Lung microvascular endothelial cell (primary cell): ENCODE results near the gene PGC. TPM values are rescaled to one million over a fixed set of nuclear protein-coding genes. Genes with fewer than 3 reads are reported as not detected.
A peak's percentile ranks its signal among the peaks of the same experiment; 100 is the strongest.

Experiments used
- DNase-seq, 2 donors: peaks; one replicate each; pipeline versions ENCODE4 v3.0.0 to v3.0.0-alpha.2; 2010; ENCODE audit warnings: low read depth in 2 of 2
- total RNA-seq: library from RNA; depleted of rRNA; stranded (reverse); fragments of >200 nt; gene quantifications from 2 replicates; pipeline ENCODE4 v1.2.1, GENCODE V29; 2014

PGC gene
- total RNA-seq, 1 donor from 2014 or later = not detected

DNA sequence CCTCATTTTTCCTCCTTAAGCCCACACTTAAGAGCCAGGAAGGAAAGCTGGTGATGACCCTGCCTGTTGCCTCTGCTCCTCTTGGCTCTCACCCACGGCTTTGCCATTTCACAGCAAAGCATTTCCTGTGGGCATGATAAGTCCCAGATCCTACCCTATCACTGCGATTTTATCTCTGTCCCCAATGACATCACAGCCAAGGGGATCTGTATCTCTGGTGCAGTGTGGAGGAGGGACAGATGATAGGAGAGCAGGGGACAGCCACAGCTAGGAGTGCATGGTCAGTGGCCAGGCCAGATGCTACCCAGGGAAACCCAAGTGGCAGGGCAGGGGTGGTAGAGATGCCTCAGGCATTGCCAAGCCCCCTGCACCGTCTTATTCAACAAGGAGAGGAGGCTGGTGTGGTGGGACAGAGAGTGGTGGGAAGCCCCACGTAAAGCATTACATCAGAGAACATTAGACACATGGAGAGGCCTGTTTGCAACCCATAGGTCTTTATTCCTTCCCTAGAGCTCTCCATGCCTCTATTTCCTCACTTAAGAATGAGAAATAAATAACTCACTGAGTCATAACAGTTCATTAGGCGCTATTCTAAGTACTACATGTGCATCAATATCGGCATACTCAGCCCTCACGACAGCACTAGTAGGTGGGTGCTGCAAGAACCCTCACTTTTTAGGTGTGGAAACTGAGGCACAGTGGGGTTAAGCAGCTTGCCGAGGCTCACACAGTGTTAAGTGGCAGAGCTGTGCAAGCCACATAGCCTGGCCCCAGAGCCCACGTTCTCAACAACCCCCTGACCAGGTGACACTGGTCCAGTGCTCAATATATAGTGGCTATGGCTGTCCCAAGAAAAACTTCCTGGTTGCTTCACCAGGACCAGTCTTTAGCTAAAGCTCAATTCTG, 16.4 kb downstream of the PGC start:
- peak in 1 of 2 donors; percentile 24 for DNase-seq

DNA sequence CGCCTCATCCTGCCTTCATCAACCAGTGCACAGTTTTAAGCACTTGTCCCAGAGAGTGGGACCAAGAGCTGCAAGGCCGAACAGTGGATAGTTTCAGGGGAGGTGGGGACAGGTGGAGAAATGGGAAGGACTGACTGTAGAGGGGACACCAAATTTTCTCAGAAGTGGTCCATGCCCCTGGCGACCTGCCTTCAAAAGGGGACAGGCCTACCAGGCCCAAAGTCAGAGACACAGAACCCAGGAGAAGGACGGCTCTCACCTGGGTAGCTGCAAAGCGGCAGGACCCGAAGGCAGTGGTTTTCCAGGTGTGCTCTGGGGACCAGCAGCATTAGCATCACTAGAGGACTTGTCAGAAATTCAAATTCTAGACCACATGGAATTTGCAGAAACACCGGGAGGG, 17.6 kb downstream of the PGC start:
- no peak for DNase-seq

DNA sequence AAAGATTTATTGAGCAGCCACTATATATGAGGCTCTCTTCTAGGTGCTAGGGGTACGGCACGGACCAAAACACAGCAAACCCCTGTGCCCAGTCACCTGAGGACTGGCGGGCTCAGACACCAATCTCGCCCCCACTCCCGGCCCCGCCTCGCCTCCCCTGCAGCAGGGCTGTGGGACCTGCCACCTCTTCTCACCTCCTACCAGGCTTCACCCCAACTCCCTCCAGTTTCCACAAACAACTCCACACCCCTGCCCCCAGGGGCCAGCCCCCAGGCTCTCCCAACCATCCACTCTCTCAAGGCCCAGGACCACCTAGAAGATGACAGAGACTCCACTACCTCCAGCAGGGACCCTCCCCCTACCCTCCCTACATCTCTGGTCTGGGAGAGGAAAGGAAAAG, 18.2 kb downstream of the PGC start:
- DNase-seq = no peak

DNA sequence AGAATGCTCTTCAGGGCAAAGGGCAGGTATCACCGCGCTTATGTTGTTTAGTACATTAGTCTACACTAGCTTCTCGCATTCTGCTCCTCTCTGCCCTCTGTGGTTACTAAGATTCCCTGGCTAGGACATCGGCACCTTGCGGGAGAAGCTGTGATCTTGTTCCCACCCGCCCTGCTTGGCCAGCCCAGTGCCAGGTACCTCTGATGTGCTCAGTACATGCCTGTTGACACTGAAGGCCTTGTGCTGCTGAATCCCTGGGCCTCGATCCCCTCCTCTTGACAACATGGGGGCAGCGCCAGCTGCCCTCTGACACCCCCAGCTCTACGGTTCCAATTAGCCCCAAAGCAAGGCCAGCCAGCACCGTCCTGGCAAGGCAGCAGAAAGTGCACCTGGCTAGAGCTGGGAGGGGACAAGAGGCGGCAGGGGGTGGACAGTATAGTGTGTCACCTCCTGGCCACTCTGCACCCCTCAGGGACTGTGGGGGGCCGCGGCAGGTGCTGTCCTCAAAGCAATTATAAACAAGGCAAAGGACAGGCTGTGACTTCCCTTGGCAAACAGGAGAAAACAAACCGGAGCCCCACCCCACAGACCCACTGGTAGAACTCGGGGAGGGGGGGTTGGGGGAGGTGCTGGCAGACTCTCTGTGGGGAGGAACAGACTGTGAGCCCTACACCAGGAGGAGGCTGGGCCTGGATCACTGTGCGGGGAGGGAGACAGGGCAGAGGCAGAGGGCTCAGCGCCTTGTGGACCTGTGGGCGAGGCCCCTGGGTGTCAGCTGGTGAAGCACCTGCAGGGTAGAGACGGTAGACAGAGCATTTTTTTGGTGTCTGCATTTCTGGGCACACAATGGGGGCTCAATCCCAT, 18.9 kb downstream of the PGC start:
- DNase-seq = no peak

DNA sequence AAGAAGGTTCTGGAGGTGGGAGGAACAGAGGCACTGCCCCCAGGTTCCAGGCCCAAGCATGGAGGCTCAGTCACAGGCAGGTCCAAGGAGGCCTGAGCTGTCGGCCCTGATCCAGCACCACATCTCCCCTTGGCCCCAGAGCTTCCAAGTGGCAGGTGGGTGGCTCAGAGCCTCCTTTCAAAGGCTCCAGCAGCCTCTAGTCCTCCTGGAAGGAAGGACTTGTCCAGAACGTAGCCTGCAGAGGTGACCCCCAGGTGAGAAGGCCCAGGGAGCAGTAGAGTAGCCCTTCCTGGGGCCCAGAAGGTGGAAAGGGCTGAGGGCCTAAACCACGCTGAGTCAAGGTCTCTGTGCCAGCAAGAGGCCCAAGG, 19.5 kb downstream of the PGC start:
- no peak for DNase-seq

DNA sequence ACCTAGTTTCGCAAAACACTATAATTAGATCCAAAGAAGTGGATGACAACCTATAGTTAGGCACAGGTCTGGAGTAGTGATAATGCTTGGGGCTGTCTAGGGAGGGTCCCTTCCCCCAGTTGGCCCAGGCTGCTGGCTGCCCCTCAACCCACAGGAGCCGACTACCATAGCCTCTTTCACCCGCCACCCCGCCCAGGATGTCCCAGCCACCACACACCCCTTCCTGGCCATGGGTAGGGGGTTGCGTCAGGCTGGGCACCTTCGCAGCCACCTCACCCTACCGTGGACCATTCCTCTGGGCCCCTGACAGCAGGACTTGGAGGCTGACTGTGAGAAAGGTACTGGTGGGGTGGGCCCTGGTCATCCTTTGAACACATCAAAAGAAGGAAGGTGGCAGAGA, 20.3 kb downstream of the PGC start:
- no peak for DNase-seq

DNA sequence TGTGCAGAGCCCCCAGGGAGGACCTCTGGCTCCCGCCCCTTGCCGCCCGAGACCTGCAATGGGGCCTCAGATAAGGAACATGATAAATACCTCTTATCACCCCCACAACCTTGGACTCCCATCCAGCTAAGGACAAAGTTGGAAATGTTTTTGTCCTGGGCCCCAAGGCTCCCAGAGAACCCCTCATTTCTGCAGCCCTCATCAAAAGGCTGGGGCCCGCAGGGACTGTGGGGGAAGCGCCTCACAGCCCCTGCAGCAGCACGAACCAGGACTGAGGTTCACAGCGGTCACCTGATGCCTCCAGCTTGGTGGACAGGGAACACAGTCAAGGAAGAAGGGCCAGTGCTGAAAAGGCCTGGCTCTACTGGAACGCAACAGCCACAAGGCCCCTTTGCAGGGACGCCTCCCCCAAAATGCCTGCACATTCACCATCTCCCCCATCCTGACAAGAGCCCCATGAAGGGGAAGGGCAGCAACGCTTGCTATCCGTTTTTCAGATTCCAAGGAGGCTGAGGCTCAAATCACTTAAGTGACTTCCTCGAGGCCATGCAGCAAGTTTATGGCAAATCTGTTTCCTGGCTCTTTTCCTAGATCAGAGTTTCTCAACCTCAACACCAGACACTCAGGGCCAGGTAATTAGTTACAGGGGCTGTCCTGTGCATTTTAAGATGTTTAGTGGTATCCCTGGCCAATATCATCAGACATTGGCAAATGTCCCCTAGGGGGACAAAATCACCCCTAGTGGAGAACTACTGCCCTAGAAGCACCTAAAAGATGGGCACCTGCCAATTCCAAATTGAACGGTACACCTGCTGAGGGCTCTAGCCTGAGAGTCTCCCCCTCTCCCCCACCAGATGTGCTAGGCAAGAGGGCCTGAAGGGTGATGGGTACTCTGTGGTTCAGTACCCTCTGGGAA, 22.4 kb downstream of the PGC start:
- DNase-seq = no peak

DNA sequence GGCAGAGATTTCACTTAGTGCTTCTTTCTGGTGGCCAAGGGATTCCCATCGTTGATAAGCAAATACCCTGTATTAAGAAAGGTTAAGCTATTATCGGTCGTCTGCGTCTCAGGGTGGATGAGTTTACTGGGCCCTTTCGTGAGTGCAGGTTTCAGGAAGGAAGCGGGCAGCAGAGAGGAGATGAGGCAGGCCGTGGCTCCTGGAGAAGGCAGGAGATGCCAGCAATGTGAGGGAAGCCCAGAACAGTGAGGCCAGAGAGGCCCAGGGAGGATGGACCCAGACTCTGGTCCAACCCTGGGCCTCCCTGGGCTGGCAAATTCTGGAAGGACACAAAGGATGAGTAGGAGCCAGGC, 23.0 kb downstream of the PGC start:
- DNase-seq = peak in 1 of 2 donors; percentile 31

DNA sequence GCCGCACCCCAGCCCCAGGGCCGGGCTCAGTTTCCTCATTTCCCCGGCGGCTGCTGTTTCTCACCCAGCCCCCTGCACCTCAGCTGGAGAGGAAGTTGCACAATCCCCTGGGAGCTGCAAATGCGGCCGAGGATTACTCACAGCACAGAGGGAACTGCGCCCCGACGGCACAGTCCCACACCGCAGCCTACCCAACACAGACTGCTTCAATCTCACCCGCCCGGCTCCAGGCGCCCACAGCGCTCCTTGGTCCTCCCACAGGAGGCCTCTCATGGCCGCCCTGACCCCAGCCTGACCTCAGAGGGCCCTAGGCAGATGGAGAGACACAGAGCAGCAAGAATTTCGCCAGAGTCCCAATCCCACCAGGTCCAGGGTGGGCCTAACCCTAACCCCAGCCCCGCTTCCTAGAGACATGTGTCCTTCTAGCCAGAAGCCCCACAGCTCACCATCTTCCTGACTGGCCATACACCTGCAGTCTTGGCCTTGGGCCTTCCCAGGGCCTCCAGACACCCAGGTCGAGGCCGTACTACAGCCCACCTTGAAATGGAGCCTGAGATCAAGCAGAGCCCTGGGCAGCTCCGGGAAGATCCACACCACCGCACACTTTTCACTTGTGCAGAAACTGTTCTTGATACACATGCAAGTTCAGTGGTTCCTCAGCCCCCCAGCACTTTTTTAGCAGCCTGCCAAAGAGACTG, 23.5 kb downstream of the PGC start:
- peak; percentile 20 to 83 for DNase-seq

DNA sequence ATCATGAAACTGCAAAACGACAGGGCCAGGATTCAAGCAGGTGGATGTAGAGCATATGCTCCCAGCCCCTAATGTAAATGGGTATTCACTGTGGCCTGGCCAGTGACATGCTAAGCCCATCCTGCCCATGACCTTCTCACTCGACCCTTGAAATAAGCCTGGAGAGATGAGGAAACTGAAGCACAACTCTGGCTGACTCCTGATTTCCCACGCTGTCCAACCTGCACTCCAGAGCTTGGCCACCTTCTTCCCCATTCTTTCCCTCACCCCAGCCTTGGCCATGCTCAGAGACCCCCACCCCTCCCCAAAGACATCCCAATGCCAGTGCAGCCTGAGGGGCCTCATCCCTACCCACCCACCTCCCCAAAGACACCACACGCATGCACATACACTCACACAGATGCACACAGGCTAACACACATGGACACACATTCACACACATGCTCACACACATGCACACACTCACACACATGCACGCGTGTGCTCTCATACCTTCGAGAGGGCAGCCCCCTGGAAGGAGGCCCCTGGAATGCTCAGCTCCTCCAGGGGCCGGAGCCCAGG, 24.1 kb downstream of the PGC start:
- DNase-seq = no peak

DNA sequence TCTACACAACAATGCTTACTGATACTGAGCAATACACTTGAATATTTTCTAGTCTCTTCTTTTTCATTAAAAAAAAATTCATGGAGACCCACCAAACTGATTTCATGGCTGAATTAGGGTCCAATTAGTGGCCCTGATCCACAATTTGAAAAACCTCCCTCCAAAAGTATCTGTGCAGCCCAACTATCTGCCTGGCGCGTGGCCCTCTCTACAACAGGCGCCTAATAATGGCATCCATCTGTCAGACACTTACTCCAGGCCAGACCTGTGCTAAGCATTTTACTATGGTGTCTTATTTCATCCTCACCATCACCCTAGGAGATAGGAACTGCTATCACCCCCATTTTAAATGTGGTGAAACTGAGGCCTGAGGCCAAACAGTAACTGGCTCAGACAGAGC, 25.8 kb downstream of the PGC start:
- no peak for DNase-seq

DNA sequence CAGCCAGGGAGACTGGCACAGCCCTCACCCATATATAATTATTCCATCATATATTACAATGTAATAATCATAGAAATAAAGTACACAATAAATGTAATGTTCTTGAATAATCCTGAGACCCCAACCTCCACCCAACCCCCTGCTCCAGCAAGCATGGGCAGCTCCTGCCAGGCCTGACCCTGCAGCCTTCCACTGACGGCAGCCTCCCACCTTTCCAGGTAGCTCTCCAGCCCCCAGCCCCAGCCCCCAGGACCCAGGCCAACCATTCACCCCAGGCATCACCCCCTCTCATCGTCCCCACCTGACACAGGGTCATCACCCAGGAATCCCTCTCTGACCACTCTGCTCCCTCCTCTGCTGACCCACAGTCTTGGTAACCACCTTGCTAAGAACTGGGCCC, 26.4 kb downstream of the PGC start:
- no peak for DNase-seq

DNA sequence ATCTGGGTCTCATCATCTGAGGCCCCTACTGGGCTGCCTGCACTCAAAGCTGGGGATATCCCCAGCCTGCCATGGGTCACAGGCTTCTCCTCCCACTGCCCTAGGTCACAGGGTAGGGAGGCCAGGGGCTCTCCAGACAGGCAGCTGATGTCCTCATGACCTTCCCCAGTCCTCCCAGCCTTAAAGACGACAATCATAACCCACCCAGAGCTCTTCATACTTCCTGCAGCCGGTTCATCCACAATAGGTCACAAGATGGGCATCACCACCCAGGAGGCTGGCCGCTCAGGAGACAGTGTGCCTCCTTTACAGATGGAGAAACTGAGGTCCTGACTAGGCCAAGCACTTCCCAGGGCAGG, 27.0 kb downstream of the PGC start:
- DNase-seq = no peak

DNA sequence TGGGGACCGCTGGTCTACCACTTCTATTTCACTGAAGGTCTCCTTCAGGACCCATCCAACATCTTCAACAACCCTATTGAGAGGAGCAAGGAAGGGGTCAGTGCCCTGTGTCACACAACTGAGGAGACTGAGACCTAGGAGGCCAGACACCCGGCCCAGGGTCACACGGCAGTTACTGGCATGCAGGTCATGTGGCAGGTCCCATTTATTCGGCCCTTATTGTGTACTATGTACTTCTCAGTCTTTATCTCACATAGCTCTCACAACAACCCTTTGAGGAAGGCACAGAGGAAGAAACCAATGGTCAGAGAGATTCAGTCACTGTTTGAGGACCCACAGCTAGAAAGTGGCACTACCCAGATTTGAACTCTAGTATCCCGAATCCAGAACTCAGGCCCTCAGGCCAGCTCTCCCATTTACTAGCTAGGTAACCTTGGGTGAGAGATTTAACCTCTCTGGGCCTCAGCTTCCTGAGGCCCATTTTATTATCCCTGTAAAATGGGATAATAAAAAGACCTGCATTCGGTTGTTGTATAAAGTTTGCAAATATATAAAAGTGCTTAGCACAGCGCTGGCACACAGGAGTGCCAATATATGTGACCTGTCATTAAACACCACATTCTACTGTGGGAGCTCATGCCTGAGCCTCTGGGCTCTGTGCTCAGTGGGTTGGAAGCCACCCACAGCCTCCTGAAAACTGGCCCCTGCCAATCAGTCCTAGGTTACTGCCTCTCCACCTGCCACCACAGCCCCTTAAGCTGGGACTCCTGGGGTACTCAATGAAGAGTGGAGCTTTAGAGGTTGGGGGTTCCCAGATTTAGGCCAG, 27.5 kb downstream of the PGC start:
- DNase-seq = no peak

DNA sequence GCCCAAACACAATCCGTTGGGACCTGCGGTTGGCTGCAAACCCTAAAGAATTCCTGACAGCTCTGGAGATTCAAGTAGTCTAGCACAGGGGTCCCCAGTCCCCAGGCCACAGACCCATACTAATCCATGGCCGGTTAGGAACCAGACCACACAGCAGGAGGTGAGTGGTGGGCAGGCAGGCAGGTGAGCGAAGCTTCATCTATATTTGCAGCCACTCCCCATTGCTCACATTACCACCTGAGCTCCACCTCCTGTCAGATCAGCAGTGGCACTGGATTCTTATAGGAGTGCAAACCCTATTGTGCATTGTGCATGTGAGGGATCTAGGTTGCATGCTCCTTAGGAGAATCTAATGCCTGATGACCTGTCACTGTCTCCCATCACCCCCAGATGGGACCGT, 28.4 kb downstream of the PGC start:
- DNase-seq = no peak

DNA sequence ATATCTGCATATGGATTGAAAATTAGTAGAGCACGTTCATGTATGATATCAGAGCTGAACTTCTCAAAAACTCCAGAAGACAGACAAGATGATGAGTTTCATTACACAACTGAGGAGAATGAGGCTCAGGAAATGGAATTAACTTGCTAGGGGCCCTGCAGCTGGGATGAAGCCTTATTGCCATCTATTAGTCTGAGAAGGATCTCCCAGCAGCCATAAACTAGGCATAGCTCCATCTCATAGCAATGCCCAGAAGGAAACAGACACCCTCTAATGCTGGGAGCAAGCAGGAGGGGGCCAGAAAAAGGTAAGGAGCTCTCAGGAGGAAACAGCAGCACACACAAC, 29.8 kb downstream of the PGC start:
- DNase-seq = no peak

DNA sequence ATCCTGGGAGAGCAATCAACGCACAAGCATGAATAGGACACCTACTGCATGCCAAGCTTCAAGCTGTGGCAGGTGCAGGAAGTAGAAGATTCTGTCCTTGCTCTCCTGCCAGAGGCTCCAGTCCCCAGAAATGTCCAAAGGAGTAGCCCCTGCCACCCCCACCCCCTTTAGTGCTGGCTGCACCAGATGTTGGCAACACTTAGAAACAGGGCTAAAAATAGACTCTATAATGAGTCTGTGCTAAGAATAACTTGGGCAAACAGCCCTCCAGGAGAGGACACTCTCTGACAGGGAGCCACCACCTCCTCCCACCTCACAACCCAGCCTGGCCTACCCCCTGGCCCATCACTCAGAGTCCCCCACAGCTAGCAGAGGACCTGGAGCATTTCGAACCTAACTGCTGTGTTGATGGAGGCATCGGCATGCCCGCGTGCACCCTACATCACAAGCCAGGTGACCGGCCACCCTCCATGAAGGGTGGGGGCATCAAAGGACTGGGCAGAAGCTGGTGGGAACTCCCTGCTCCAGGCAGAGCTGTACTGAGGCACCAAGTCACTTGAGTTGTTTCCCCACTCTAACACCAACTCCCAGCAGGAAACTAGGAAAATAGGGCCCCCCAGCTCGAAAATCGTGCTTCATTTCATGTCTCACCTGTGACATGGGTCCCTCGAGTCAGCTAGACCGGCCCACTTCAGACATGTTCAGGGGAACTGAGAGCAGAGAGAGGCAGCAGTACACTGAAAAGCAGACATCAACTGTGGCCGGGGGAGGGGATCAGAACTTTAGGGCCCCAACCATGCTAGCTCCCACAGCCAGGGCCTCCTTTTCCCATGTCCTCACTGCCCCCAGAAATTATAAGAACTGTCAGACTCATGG, 30.4 kb downstream of the PGC start:
- DNase-seq = no peak

DNA sequence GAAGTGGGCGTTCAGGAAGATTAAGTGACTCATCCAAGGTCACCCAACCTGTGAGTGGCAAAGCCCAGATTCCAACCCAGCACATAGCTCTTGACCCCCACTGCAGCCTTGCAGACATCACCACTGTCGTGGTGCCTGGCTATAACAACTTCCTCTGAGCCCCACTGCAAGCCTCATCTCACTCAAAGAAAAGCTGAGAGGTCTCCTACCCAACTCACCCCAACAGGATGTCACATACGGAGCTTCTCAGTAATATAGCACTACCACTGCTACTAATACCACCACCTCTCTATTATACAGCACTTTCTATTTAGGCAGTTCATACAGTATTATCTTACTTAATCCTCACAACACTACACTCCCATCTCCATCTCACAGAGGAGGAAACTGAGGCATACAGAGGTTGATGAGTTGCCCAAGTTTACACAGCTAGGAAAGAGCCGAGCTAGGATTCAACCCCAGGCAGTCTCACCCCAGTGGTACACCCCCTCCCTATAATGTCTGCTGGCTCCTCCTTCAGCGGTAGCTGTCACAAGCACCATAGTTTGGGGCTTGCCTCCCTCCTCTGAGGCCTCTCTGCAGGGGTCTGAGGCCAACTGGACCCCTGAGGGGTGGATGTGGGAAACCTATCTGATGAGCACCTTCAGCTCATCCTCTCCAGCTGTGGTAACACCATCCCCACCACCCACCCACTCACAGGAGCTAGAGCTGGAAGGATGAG, 31.2 kb downstream of the PGC start:
- DNase-seq = no peak
